H1 (cell line): ENCODE data around the gene ELOF1. TPM values are rescaled to one million over a fixed set of nuclear protein-coding genes. Genes with fewer than 3 reads are reported as not detected.

Source experiments
- SRF ChIP-seq: IDR thresholded peaks from 2 replicates; pipeline ENCODE4 v1.6.1; 2011; ENCODE audit warnings: mild to moderate bottlenecking, low read depth, low read length, moderate library complexity
- TEAD4 ChIP-seq: IDR thresholded peaks from 2 replicates; pipeline ENCODE4 v1.6.1; 2012; ENCODE audit warnings: low read depth, low read length, inconsistent platforms, mixed read lengths
- polyA plus RNA-seq, 7 experiments: library from polyadenylated mRNA; depleted of rRNA in 3 of 7; stranded (reverse) in 5 of 7; unstranded in 2 of 7; fragments of >200 nt in 5 of 7; fragments of 200-250 nt in 2 of 7; gene quantifications; 1 replicate in 5 of 7; 2 replicates in 1 of 7; 4 replicates in 1 of 7; pipeline versions ENCODE4 v1.2.1 to v1.2.3, GENCODE V29; 2011 to 2013; ENCODE audit warnings: missing spikeins in 2 of 7, mixed read lengths in 2 of 7
- total RNA-seq: library from RNA; stranded (reverse); fragmentation: NEBNext Ultra II Directional; extraction: Animal tissue kit (Norgen Biotek cat#: 25700); gene quantifications from 2 replicates; pipeline ENCODE4 v1.2.1, GENCODE V29; 2021
- TF ChIP-seq, protein P1 (sequence below): IDR thresholded peaks from 2 replicates; pipeline ENCODE4 v1.6.1; 2011; ENCODE audit warnings: low read depth, mild to moderate bottlenecking, low read length; ENCODE audit not compliant: insufficient read depth

ELOF1 gene
- total and polyA plus RNA-seq, 2 of the 8 experiments (the other 6 are each of a cell fraction or from before 2014, with no cell fraction given), result 84.2 to 101 TPM

DNA sequence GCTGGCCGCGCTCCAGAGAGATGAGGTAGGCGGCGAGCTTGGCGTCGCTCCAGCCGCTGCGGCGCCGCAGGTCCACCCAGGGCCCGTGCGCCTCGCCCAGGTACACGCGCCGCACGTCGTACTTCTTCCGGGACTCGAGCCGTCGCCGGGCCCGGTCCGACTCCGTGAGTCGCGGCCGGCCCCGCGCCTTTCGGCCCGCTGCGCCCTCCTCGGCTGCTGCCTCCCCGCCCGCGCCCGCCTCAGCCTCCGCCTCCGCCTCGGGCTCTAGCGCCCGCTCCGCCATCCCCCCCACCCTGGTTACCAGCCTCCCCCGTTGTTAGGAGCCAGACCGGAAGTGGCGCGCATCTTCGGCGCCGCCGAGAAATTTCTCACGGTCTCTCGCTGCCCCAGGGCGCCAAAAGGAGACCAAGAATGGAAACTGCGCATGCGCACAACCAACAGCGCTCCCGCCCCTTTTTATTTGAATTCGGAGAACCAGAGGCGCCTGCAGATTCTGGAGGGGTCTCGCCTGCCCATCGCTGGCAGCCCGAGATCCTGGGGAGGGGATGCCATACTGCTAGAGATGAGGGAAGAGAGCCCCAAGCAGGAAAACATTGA is 53.4 kb downstream of the ELOF1 start, which contains the start of gene ZNF653 (continued):
- TF ChIP-seq SRF (peak; percentile 73), TEAD4 (no peak)
- TF ChIP-seq, protein P1, sequence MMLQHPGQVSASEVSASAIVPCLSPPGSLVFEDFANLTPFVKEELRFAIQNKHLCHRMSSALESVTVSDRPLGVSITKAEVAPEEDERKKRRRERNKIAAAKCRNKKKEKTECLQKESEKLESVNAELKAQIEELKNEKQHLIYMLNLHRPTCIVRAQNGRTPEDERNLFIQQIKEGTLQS, result peak; percentile 76
